Ovary (tissue), 9 donors: Measurements from ENCODE around the gene CMC4. TPM values are rescaled to one million over a fixed set of nuclear protein-coding genes. Genes with fewer than 3 reads are reported as not detected.

ENCODE experiments used
- DNase-seq, 5 donors: peaks; one replicate each; pipeline ENCODE4 v3.0.0-alpha.2; 2019 to 2020
- H3K27ac ChIP-seq, 2 donors: fragments of 200-600 bp; one replicate each; pipeline versions ENCODE4 v1.5.1 to v1.8.0; 2019 to 2022
- H3K27me3 ChIP-seq: fragments of 200-600 bp; one replicate; pipeline ENCODE4 v1.8.0; 2022
- H3K36me3 ChIP-seq: fragments of 200-600 bp; sonication (generic); one replicate; pipeline ENCODE4 v1.5.1; 2019
- H3K4me1 ChIP-seq: one replicate; pipeline ENCODE4 v1.8.1; 2013; ENCODE audit warnings: mild to moderate bottlenecking, moderate library complexity; ENCODE audit not compliant: insufficient read depth
- H3K4me3 ChIP-seq: fragments of 200-600 bp; sonication (generic); one replicate; pipeline ENCODE4 v1.5.1; 2017
- H3K9me3 ChIP-seq, 2 donors: fragments of 200-600 bp in 1 of 2; sonication (generic) in 1 of 2; one replicate each; pipeline versions ENCODE4 v1.5.1 to v1.8.1; 2013 to 2019; ENCODE audit warnings: mild to moderate bottlenecking in 1 of 2, moderate library complexity in 1 of 2
- CTCF ChIP-seq, 3 donors: fragments of 450-650 bp in 2 of 3; fragments of 200-600 bp in 1 of 3; IDR thresholded peaks; one replicate each; pipeline versions ENCODE4 v1.5.1 to v1.8.0; 2016 to 2022; ENCODE audit warnings: antibody characterized with exemption in 3 of 3, mild to moderate bottlenecking in 1 of 3
- EP300 ChIP-seq: sonication (generic); formaldehyde crosslinking; IDR thresholded peaks from one replicate; pipeline ENCODE4 v1.6.1; 2017; ENCODE audit warnings: antibody characterized with exemption
- POLR2A ChIP-seq: fragments of 450-650 bp; IDR thresholded peaks from one replicate; pipeline ENCODE4 v1.6.1; 2017; ENCODE audit warnings: antibody characterized with exemption, mild to moderate bottlenecking, moderate library complexity
- WGBS, 3 donors: extraction: QIAGEN DNeasy Blood & Tissue Kit in 1 of 3; methylation state at CpG; one replicate each; pipeline versions ENCODE4 v1.1.5 to v1.1.7; 2013 to 2017; 5-methylcytosine and 5-hydroxymethylcytosine counted together
- intact Hi-C, 4 donors: fragments of 100-400 bp; cut with DNase I; formaldehyde crosslinking; loops; one replicate each; pipeline versions ENCODE4 v1.11.0 to v1.15.1; 2022 to 2023
- polyA plus RNA-seq, 2 donors: library from polyadenylated mRNA; stranded (reverse); fragments of 200-250 nt in 1 of 2; fragments of 350-450 nt in 1 of 2; fragmentation: Illumina TruSeq in 1 of 2; extraction: RNeasy Lipid Tissue Mini Kit (QIAGEN cat#74804) in 1 of 2; gene quantifications; one replicate each; pipeline ENCODE4 v1.2.3, GENCODE V29; 2013 to 2014
- total RNA-seq, 7 donors: library from RNA; depleted of rRNA in 2 of 7; stranded (reverse); fragments of >200 nt in 2 of 7; fragmentation: NEBNext Ultra II Directional in 3 of 7; extraction: Animal tissue kit (Norgen Biotek cat#: 25700) in 3 of 7; gene quantifications; one replicate each; pipeline versions ENCODE4 v1.1.0 to v1.2.4, GENCODE V29; 2016 to 2023
- donor health status: DM: no; HTN: no; CAD: no; lungs with moderate emphysema.
- donor health status: DM: no; HTN: no; CAD: no.
- donor health status: Bipolar disorder and iron deficiency.
- donor health status: DM: yes; HTN: yes; CAD: no.
- donor health status: DM: no; HTN: no; CAD: no.
- donor health status: DM: yes; HTN: yes; CAD: no.

Gene CMC4
- total and polyA plus RNA-seq, 9 donors: 5.2 to 34.1 (median 9.3) TPM

DNA sequence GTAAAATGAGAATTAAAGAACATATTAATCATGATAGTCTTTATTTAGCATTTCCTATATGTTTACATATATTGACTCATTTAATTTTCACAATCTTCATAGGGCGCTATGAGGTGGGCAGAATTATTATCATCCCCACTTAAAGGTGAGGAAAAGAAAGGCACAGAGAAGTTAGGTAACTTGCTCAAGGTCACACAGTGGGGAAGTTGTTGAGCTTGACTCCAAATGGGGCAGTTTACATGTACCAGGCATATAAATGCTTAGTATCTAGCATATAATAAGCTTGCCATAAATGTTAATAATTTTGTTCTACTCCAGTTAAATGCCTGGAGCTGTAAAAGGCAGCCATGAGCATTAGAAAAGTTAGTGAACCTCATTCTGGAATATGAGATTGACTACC lies 1.5 kb downstream of the CMC4 start:
- Histone ChIP-seq H3K4me1 (no peaks in the 10 kb centered on the region), H3K27ac (no peak overlapping the region)

DNA sequence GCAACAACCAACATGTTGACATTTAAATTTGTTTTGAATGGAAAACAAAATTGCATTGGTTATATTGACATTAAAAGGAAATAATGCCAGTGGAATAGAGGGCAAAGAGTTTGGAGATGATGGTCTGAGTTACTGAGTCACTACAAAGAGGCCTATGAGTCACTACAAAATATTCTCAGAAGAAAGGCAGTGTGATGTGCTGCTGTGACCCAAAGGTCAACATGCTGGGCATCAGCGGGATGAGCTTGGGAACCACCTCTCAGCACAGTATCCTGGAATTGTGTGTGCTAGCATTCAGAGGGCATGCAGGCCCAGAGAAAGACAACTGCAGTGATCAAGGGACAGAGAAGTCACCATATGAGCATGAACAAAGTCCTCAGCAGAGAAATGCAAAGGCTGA lies 2.8 kb downstream of the CMC4 start:
- H3K4me3 ChIP-seq: no peak overlapping the region
- H3K27ac ChIP-seq: no peak overlapping the region
- intact Hi-C loops: no loop called here
- H3K4me1 ChIP-seq: no peaks in the 10 kb centered on the region
- TF ChIP-seq POLR2A: no peak
- no peak for TF ChIP-seq EP300
- TF ChIP-seq CTCF (IDR thresholded peaks at IDR 0.05): no peak
- H3K9me3 ChIP-seq: no peaks in the 10 kb centered on the region
- WGBS, 3 donors: 43 to 62% (median 52%) methylated on average over 1 of the region's 1 CpG
- H3K36me3 ChIP-seq: no peaks in the 10 kb centered on the region
- DNase-seq: no peak
- no peaks in the 10 kb centered on the region for H3K27me3 ChIP-seq

More for the DNA sequence above, 1.5 kb downstream of the CMC4 start:
- Histone ChIP-seq H3K9me3 (no peaks in the 10 kb centered on the region), H3K36me3 (no peaks in the 10 kb centered on the region), H3K4me3 (peak overlapping the region; percentile 45), H3K27me3 (no peaks in the 10 kb centered on the region)
- intact Hi-C loops: no loop called here
- no peak for TF ChIP-seq CTCF (IDR thresholded peaks at IDR 0.05)
- no peak for TF ChIP-seq EP300
- TF ChIP-seq POLR2A: no peak
- 69 to 84% (median 73%) methylated on average over 1 of the region's 1 CpG for whole genome bisulfite sequencing, 3 donors
- no peak for DNase-seq

DNA sequence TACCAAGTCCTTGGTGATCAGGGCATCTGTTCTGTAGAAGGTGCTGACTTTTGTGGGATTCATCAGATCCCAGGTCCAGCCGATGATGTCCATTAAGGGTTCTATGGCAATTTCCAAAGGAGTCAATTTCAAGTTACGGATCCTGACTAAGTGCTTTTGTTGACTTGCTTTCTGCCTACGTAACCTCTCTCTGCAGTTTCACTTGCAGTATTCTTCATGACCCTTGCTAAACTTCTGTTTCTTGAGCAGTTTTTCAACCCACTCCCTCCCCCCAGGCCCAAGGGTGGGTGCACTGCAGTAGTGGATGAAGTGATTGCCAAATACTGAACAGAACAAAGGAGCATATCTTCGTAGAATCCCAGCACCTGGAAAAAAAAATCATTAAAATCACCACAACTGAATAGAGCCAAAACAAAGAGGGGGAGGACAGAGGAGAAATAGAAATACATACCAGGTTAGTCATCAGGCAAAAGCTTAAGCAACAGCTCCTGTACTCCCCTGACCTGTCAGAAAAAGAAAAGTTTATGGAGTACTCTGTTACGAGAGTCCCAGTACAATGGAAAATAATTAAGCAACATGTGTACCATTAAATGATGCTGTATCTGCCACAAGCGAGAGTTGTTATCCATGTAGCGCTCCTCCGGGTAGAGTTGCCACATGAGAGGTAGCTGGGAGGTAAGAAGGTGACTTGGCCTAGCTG lies 5.8 kb downstream of the CMC4 start:
- no peak overlapping the region for H3K4me3 ChIP-seq
- no peak overlapping the region for H3K27ac ChIP-seq
- 64 to 68% (median 67%) methylated on average over 8 of the region's 8 CpGs for WGBS, 3 donors
- no peaks in the 10 kb centered on the region for H3K27me3 ChIP-seq
- no peaks in the 10 kb centered on the region for H3K4me1 ChIP-seq
- intact Hi-C loops: no loop called here
- no peak for TF ChIP-seq POLR2A
- TF ChIP-seq EP300: no peak
- TF ChIP-seq CTCF (IDR thresholded peaks at IDR 0.05): no peak
- H3K36me3 ChIP-seq: no peaks in the 10 kb centered on the region
- no peaks in the 10 kb centered on the region for H3K9me3 ChIP-seq
- DNase-seq: no peak

GRCh38 chrX:155061760-155062159 lies 9.2 kb downstream of the CMC4 start:
- intact Hi-C loops: no loop called here
- WGBS, 3 donors: 64 to 74% (median 68%) methylated on average over 4 of the region's 4 CpGs
- TF ChIP-seq POLR2A: no peak
- TF ChIP-seq EP300: no peak
- no peak for TF ChIP-seq CTCF (IDR thresholded peaks at IDR 0.05)
- Histone ChIP-seq H3K27ac (no peak overlapping the region), H3K4me1 (no peaks in the 10 kb centered on the region), H3K27me3 (no peaks in the 10 kb centered on the region), H3K36me3 (no peaks in the 10 kb centered on the region), H3K9me3 (no peaks in the 10 kb centered on the region), H3K4me3 (no peak overlapping the region)
- no peak for DNase-seq
